Measurements from ENCODE around the gene MPPED2.

MPPED2 gene

DNA sequence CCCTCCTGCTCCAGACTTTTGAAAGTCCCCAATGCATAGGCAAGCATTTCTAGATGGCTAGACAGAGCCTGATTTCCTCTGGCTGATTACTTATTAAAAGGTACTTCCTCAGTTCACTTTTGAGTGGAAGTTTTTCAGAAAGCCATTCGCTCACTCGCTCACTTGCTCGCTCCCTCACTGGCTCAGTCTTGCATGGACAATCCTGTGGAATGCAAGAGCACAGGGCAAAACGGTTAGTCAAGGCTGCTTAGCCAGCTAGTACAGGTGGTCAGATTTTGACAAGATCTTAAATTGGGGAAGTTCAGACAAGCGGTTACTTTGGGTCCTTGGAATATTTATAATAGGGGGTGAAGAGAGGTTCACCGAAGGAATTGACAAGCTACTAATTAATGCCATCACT is 162.3 kb downstream of the MPPED2 start:
- in situ Hi-C loops (cut with MboI; ENCODE audit: low sequenced_read_pairs), result no loop called here

DNA sequence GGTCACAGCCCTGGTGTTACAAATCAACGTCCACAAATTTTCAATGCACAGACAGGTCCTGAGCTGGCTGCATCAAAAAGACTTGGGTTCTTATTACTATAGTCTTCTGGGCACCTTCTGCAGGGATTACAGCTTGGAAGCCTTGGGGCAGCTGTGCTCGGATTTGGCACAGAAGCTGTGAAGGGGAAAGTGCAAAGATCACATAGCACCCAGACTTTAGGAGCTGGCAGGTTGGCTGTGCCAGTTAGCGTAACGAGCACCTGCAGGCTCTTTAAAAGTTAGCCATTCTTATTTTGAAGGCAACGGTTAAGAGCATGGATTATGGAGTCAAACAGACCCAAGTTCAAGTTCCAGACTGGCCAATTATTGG is 162.9 kb downstream of the MPPED2 start:
- in situ Hi-C loops (cut with MboI; ENCODE audit: low sequenced_read_pairs), result no loop called here

DNA sequence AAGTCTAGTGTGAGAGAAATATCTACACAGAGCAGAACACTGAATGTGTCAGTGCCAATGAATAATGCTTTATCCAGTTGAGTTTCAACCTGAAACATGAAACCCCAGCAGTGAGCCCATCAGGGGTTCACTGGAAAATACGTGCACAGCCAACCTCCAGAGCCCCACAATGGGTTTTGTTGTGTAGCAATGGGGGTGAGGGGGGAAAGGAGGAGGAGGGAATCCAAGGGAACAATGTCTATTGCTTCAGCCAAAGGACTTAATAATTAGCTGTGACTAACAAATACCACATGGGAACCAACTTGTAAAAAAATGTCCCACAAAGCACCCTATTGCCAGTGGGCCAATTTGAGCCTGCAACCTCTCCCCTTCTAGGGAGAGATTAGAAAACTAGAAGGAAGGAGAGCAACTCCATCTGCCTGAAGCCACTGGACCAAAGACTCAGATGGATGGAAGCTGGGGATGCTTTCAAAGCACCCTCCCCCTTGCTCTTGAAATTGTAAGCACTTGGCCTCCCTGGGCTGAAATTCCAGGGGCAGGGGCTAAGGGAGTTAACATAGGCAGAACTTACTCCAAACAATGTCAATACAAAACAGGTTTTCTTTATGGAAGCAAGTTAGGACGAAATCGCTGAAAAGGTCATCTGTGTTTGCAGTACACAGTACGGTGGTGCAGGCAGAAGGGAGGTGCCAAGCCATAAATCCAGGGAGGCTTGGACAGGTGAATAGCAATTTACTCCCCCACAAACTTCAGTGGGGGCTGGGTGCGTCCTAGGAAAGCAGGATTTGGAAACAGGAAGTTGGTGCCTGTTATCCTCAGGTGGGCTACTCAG is 163.5 kb downstream of the MPPED2 start:
- in situ Hi-C loops (cut with MboI; ENCODE audit: low sequenced_read_pairs), result no loop called here

GRCh38 chr11:30420233-30420787 is 165.8 kb downstream of the MPPED2 start:
- in situ Hi-C loops (cut with MboI; ENCODE audit: low sequenced_read_pairs), result no loop called here

GRCh38 chr11:30414806-30415205 is 171.3 kb downstream of the MPPED2 start:
- in situ Hi-C loops (cut with MboI; ENCODE audit: low sequenced_read_pairs), result no loop called here

GRCh38 chr11:30414244-30414643 is 171.9 kb downstream of the MPPED2 start:
- in situ Hi-C loops (cut with MboI; ENCODE audit: low sequenced_read_pairs), result no loop called here

DNA sequence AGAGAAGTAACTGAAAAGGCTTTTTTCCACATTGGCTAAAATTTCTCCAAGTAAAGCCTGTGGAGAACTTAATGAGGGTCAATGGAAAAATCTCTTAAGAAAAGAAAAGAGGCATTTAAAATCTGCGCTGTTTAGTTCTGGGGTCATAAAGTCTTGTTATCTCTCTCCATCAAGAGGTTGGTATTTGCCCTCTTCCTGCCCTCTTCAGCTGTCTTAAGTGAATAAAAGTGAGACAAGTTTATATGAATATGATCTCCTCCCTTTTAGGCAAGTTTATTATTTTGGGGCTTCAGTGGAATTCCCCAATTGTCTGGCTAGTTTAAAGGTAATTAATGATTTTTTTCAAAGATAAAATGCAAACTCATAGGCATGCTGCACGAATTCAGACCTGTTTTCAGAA is 173.6 kb downstream of the MPPED2 start:
- in situ Hi-C loops (cut with MboI; ENCODE audit: low sequenced_read_pairs), result no loop called here

- in situ Hi-C loops (cut with MboI; ENCODE audit: low sequenced_read_pairs), result no loop called here
Observed at GRCh38 chr11:30411383-30411782, 174.8 kb downstream of the MPPED2 start.

GRCh38 chr11:30406978-30407762 is 179.0 kb downstream of the MPPED2 start:
- in situ Hi-C loops (cut with MboI; ENCODE audit: low sequenced_read_pairs), result no loop called here

DNA sequence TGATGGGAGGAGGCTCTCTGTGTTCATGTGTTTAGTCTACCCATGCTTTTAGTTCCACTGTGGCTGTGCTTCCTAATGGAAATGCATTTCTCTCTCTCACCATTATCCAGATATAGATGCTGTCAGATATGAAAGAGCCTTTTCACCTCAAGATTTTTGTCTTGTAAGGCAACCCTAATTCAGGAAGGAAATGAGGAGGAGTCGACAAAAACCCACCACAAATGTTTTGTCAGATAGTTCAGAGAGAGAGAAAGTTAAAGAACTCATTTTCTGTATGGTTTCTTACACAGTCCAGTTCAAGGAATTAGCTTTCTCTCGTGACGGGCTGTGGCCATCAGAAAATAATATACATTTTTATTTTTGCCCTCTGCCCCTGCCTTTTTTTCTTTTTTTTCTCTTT is 180.8 kb downstream of the MPPED2 start:
- in situ Hi-C loops (cut with MboI; ENCODE audit: low sequenced_read_pairs), result no loop called here

- in situ Hi-C loops (cut with MboI; ENCODE audit: low sequenced_read_pairs), result no loop called here
Observed at GRCh38 chr11:30404136-30404535, 182.0 kb downstream of the MPPED2 start.

GRCh38 chr11:30395751-30396150 is 190.4 kb downstream of the MPPED2 start:
- in situ Hi-C loops (cut with MboI; ENCODE audit: low sequenced_read_pairs), result no loop called here

DNA sequence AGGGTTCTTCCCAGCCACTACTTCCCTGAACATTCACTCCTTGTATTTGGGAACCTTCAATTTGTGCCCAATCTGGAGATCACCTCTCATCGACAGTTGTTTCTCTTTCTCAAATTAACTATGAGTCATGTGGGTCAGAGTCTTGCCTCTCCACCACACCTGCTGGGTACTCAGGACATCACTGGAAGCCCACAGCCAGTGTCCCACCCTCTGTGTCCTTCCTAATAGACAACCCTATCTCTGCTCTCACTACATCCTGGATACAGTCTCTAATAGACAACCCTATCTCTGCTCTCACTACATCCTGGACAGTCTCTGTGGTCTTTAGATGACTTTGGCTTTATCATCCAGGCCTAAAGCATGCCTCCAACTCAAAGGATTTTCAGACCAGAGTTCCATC is 193.1 kb downstream of the MPPED2 start:
- in situ Hi-C loops (cut with MboI; ENCODE audit: low sequenced_read_pairs), result no loop called here

- in situ Hi-C loops (cut with MboI; ENCODE audit: low sequenced_read_pairs), result no loop called here
Observed at GRCh38 chr11:30392221-30392784, 193.8 kb downstream of the MPPED2 start.

DNA sequence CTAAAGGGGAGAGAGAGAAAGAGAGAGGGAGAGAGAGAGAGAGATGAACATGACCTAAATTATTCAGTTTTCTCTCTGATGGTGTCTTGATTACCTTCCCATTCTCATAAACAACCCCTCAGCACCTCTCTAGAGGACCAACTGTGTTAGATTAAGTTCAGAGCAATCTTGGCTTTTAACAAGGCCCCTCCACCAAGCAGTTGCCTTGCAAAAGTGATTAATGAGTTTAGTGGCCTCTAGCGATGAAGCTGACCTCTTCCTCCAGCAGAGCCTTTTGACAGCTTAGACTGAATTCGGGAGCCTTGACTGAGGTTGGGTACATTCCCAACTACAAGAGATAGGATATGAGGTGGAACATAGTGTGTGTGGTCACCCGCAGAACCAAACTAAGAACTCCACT is 197.2 kb downstream of the MPPED2 start:
- in situ Hi-C loops (cut with MboI; ENCODE audit: low sequenced_read_pairs), result no loop called here

DNA sequence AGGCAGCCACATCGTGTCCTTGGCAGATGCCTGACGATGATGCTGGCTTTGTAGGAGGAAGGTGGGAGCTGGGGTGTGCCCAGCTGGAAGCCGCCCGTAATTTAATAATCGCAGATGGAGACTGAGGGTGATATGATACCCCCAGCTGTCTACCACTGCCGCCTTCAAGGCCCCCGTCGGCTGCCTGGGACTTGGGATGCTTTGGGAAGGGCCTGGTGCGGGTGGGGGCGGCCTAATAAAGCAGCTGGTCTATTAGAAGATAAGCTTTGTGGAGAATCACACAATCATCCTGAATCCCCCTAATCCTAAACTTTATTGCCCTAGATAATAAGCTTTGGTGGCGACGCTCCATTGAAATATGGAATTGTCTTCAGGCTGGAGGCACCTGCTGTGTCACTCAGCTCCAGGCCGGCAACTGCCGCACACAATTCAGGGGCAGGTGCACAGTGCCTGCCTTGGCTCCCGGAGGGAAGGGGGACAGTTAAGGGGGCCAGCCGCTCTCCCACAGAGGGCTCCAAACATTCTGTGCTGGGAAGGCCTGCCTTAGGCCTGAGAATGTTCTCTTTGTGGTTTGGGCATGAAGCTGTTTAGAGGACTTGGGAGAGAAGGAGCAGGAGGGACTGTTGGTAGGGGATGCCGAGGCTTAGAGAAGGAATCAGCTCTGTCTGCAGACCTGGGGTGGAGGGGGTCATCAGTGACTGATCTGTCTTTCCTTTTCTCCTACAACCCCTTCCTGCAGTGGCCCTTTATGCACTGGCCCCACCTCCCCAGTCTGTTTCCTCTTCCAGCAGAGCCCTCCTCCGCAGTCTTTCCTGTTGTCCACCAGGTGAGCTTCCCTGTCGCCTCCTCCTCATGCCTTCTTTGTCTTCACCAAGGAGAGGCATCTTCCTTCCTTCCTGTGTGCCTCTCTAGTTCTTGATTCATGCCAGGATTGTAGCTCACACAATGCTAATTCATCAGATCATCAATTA is 198.0 kb downstream of the MPPED2 start:
- in situ Hi-C loops (cut with MboI; ENCODE audit: low sequenced_read_pairs), result no loop called here

DNA sequence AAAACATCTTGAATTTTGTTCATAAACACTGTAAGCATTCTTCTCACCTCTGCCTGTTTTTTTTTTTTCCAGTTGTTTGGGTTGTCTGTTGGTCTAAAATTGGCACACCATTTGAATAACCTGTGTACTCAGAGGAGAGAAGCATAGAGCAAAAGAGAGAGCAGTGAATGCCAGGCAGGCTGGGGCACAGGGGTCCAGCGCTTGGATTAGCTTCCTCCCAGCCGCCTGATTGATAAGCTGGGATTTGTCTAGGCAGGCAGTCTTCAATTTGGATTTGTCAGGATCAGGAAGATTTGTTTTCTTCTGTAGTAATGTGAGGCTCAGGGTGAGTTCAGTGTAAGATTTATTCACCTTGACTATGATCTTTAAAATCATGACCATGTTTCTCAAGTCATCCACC is 204.3 kb downstream of the MPPED2 start:
- in situ Hi-C loops (cut with MboI; ENCODE audit: low sequenced_read_pairs), result no loop called here

DNA sequence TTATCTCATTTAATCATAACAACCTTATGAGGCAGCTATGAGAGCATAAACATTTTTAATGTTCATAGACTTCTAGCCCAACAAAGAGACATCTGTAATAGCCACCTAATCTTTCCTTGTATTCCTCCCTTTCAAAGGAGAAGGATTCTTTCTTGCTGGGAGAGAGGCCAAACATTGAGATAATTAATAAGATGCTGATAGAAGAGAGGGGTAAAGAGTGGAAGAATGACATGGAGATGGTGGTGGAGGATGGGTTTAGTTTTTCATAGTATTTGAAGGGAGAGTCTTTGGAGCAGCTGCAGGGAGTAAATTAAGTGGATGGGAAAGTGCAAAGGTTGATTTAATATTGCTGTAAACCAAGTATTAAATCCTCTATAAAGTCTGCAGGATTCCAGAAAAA is 205.3 kb downstream of the MPPED2 start:
- in situ Hi-C loops (cut with MboI; ENCODE audit: low sequenced_read_pairs), result no loop called here

DNA sequence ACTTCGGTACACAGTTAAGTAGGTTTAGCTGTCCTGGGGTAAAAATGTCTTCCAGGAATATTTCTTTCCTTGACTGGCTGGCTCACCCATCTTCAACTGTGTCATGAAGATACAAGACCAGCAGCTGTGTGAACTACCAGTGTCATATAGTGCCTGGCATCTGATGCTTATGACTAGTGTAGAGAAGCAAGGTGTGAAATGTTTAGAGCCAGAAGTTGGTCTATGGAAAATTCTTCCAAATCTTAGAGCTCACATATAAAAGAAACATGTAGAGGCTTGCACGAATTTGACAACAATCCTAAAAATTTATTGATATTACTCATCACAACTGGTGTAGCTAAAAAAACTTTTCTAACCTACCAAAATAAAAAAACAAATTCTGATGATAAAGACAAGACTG is 208.8 kb downstream of the MPPED2 start:
- in situ Hi-C loops (cut with MboI; ENCODE audit: low sequenced_read_pairs), result no loop called here

- in situ Hi-C loops (cut with MboI; ENCODE audit: low sequenced_read_pairs), result loop anchor here (25.0 kb wide), 1 partner anchor 542 kb away; no protein-coding TSS in a partner anchor
Observed at GRCh38 chr11:30370164-30370563, 216.0 kb downstream of the MPPED2 start.
